Type B pancreatic cell (in vitro differentiated cells): ENCODE measurements around the gene MPZL2. TPM values are rescaled to one million over a fixed set of nuclear protein-coding genes. Genes with fewer than 3 reads are reported as not detected.

Experiments
- DNase-seq: peaks from one replicate; pipeline ENCODE4 v3.0.0; 2021; ENCODE audit warnings: mixed read lengths; ENCODE audit not compliant: unreplicated experiment; ENCODE audit errors: extremely low spot score
- H3K27ac Mint-ChIP-seq: 2 replicates; pipeline ENCODE4 v1.8.0; 2021; ENCODE audit warnings: mild to moderate bottlenecking, mixed read lengths
- H3K27me3 Mint-ChIP-seq: 2 replicates; pipeline ENCODE4 v1.8.0; 2021; ENCODE audit warnings: mixed read lengths
- H3K36me3 Mint-ChIP-seq: 2 replicates; pipeline ENCODE4 v1.8.0; 2021; ENCODE audit warnings: mixed read lengths
- H3K4me1 Mint-ChIP-seq: one replicate; pipeline ENCODE4 v1.8.0; 2021; ENCODE audit warnings: mixed read lengths; ENCODE audit not compliant: unreplicated experiment
- H3K4me3 Mint-ChIP-seq: 2 replicates; pipeline ENCODE4 v1.8.0; 2021; ENCODE audit warnings: mild to moderate bottlenecking, mixed read lengths
- H3K9me3 Mint-ChIP-seq: 2 replicates; pipeline ENCODE4 v1.8.0; 2021; ENCODE audit warnings: mixed read lengths
- CTCF ChIP-seq: fragments of 200-600 bp; sonication (generic); conservative IDR thresholded peaks from 2 replicates; pipeline ENCODE4 v1.5.0; 2021; ENCODE audit warnings: antibody characterized with exemption, mild to moderate bottlenecking
- total RNA-seq: library from RNA; stranded (reverse); gene quantifications from 2 replicates; pipeline ENCODE4 v1.2.1, GENCODE V29; 2021; ENCODE audit warnings: low replicate concordance

The MPZL2 gene
- total RNA-seq, 1 donor from 2014 or later = 32.7 TPM

- no peaks in the 10 kb centered on the region for H3K9me3 Mint-ChIP-seq
- no peak overlapping the region for H3K4me3 Mint-ChIP-seq
- H3K27ac Mint-ChIP-seq = no peak overlapping the region
- H3K36me3 Mint-ChIP-seq = no peaks in the 10 kb centered on the region
- H3K27me3 Mint-ChIP-seq = peaks cover 43% of the 10 kb centered on the region
- H3K4me1 Mint-ChIP-seq = no peaks in the 10 kb centered on the region
- no peak for DNase-seq
- TF ChIP-seq CTCF = no peak
Observed at GRCh38 chr11:118222437-118222836, 41.7 kb downstream of the MPZL2 start.

GRCh38 chr11:118221419-118221818, 42.7 kb downstream of the MPZL2 start:
- TF ChIP-seq CTCF = no peak
- Mint-ChIP-seq H3K4me1 (no peaks in the 10 kb centered on the region), H3K4me3 (no peak overlapping the region), H3K9me3 (no peaks in the 10 kb centered on the region), H3K27ac (no peak overlapping the region), H3K27me3 (peaks cover 49% of the 10 kb centered on the region), H3K36me3 (no peaks in the 10 kb centered on the region)
- DNase-seq = no peak

GRCh38 chr11:118219732-118220131, 44.4 kb downstream of the MPZL2 start:
- H3K4me3 Mint-ChIP-seq = no peak overlapping the region
- no peaks in the 10 kb centered on the region for H3K9me3 Mint-ChIP-seq
- DNase-seq = no peak
- H3K4me1 Mint-ChIP-seq = no peaks in the 10 kb centered on the region
- H3K27ac Mint-ChIP-seq = no peak overlapping the region
- no peak for TF ChIP-seq CTCF
- peaks cover 50% of the 10 kb centered on the region for H3K27me3 Mint-ChIP-seq
- H3K36me3 Mint-ChIP-seq = no peaks in the 10 kb centered on the region

GRCh38 chr11:118219244-118219643, 44.9 kb downstream of the MPZL2 start:
- Mint-ChIP-seq H3K4me3 (no peak overlapping the region), H3K27ac (no peak overlapping the region), H3K36me3 (no peaks in the 10 kb centered on the region), H3K9me3 (no peaks in the 10 kb centered on the region), H3K27me3 (peaks cover 48% of the 10 kb centered on the region), H3K4me1 (no peaks in the 10 kb centered on the region)
- DNase-seq = no peak
- no peak for TF ChIP-seq CTCF

GRCh38 chr11:118217575-118217974, 46.5 kb downstream of the MPZL2 start:
- H3K27ac Mint-ChIP-seq = no peak overlapping the region
- no peak overlapping the region for H3K4me3 Mint-ChIP-seq
- H3K4me1 Mint-ChIP-seq = peaks cover 5% of the 10 kb centered on the region
- no peaks in the 10 kb centered on the region for H3K36me3 Mint-ChIP-seq
- H3K9me3 Mint-ChIP-seq = no peaks in the 10 kb centered on the region
- DNase-seq = no peak
- H3K27me3 Mint-ChIP-seq = peaks cover 54% of the 10 kb centered on the region
- no peak for TF ChIP-seq CTCF
